ENCODE data around the gene LRG1. TPM values are rescaled to one million over a fixed set of nuclear protein-coding genes. Genes with fewer than 3 reads are reported as not detected.
A peak's percentile ranks its signal among the peaks of the same experiment; 100 is the strongest.

LRG1 gene
- total and polyA plus RNA-seq, 9 of the 15 experiments (the other 6 are each of a cell fraction or from before 2014, with no cell fraction given): 1.5 to 11.9 (median 8.7) TPM

GRCh38 chr19:4557144-4557970 is 17.5 kb upstream of the LRG1 start (continued):
- TF ChIP-seq TSHZ1 (CRISPR knock-in tag; IDR thresholded peaks at IDR 0.05) (no peak), MTA3 (IDR thresholded peaks at IDR 0.05; ENCODE audit: borderline replicate concordance) (0 out of 2 replicates have a peak, but pooled peaks have one; percentile 36), KDM2B (CRISPR knock-in tag; IDR thresholded peaks at IDR 0.05) (no peak), DACH1 (IDR thresholded peaks at IDR 0.05; ENCODE audit: partially characterized antibody) (no peak), NFATC3 (IDR thresholded peaks at IDR 0.05) (no peak), TEAD1 (CRISPR knock-in tag; IDR thresholded peaks at IDR 0.05) (no peak; a peak in 1 of 4 replicates), MGA (IDR thresholded peaks at IDR 0.05) (no peak), USF2 (CRISPR knock-in tag; IDR thresholded peaks at IDR 0.05) (no peak), XRCC4 (IDR thresholded peaks at IDR 0.05; ENCODE audit: extremely low read depth, insufficient read depth, insufficient read length) (no peak)
